Measurements from ENCODE around the gene NCK2. TPM values are rescaled to one million over a fixed set of nuclear protein-coding genes. Genes with fewer than 3 reads are reported as not detected.

NCK2 gene
- total RNA-seq, 1 experiment from 2014 or later, result 26.7 TPM

- Histone ChIP-seq H3K36me3 (ENCODE audit: control insufficient read depth in 1 of 2, insufficient read depth in 2 of 2, low read length in 2 of 2) (no peaks in the 10 kb centered on the region), H3K4me3 (replicated peaks in 1 of 2; ENCODE audit: low read depth in 1 of 2, low read length in 2 of 2) (no peak overlapping the region), H3K27me3 (ENCODE audit: insufficient read depth, low read length) (no peaks in the 10 kb centered on the region), H3K4me1 (ENCODE audit: control insufficient read depth in 1 of 2, insufficient read depth in 2 of 2, low read length in 2 of 2) (peaks cover under 1 to 5% of the 10 kb centered on the region in 2 experiments; a peak in 1 of 4 replicates), H4K20me1 (ENCODE audit: insufficient read depth) (no peaks in the 10 kb centered on the region), H2AFZ (ENCODE audit: low read depth, low read length, poor library complexity, severe bottlenecking) (no peak overlapping the region), H3K9me3 (ENCODE audit: control insufficient read depth in 1 of 2, insufficient read depth in 1 of 2, low read depth in 1 of 2, low read length in 2 of 2) (no peaks in the 10 kb centered on the region), H3K27ac (ENCODE audit: low read depth, low read length) (no peak overlapping the region), H3K4me2 (ENCODE audit: low read length) (no peak overlapping the region), H3K9ac (ENCODE audit: low read length) (no peak overlapping the region), H3K79me2 (ENCODE audit: insufficient read depth, low read length) (peaks cover 29% of the 10 kb centered on the region), H3K9me2 (ENCODE audit: insufficient read depth) (no peaks in the 10 kb centered on the region)
- ChIA-PET RAD21 (ENCODE audit: low non-redundant PET in 1 of 2, low total read pairs in 2 of 2, uncharacterized antibody in 2 of 2, unreplicated experiment in 2 of 2) (no interaction called here), POLR2A (no interaction called here), CTCF (no interaction called here)
- no peak for DNase-seq (ENCODE audit: low read depth, low spot score)
- BruUV-seq (replicated peaks), result no TSS peak
- no peak for ATAC-seq
- no peak for TF ChIP-seq MAX (IDR thresholded peaks at IDR 0.05)
- TF ChIP-seq EZH2phosphoT487 (IDR thresholded peaks at IDR 0.05; ENCODE audit: borderline replicate concordance), result no peak
- no peak for TF ChIP-seq SP1 (IDR thresholded peaks at IDR 0.05; ENCODE audit: low read depth)
- TF ChIP-seq CBX3 (IDR thresholded peaks at IDR 0.05; ENCODE audit: low read depth), result no peak
- TF ChIP-seq REST (IDR thresholded peaks at IDR 0.05; ENCODE audit: low read depth), result no peak
- no peak for TF ChIP-seq ZFX (IDR thresholded peaks at IDR 0.05)
- TF ChIP-seq POLR2AphosphoS5 (IDR thresholded peaks at IDR 0.05; ENCODE audit: low read depth, low read length), result no peak
- no peak for TF ChIP-seq CTCF (IDR thresholded peaks at IDR 0.05 in 2 of 3, conservative IDR thresholded peaks at IDR 0.05 in 1 of 3; ENCODE audit: borderline replicate concordance in 1 of 3, insufficient read depth in 1 of 3, low read depth in 2 of 3, low read length in 2 of 3)
- intact Hi-C loops (cut with micrococcal nuclease), result no loop called here
Measured at GRCh38 chr2:105795575-105795934, 50.8 kb downstream of the NCK2 start.
